Lung microvascular endothelial cell (primary cell): ENCODE measurements around the gene MNX1. TPM values are rescaled to one million over a fixed set of nuclear protein-coding genes. Genes with fewer than 3 reads are reported as not detected.

Source experiments
- DNase-seq, 2 donors: peaks; one replicate each; pipeline versions ENCODE4 v3.0.0 to v3.0.0-alpha.2; 2010; ENCODE audit warnings: low read depth in 2 of 2
- total RNA-seq: library from RNA; depleted of rRNA; stranded (reverse); fragments of >200 nt; gene quantifications from 2 replicates; pipeline ENCODE4 v1.2.1, GENCODE V29; 2014

The MNX1 gene
- total RNA-seq, 1 donor from 2014 or later, result not detected

- DNase-seq, result no peak
These were observed 23.3 kb upstream of the MNX1 start for GRCh38 chr7:157033483-157034473.

GRCh38 chr7:157032644-157033482, 22.4 kb upstream of the MNX1 start:
- no peak for DNase-seq

- DNase-seq, result no peak
These were observed 21.7 kb upstream of the MNX1 start for GRCh38 chr7:157032128-157032527.

DNA sequence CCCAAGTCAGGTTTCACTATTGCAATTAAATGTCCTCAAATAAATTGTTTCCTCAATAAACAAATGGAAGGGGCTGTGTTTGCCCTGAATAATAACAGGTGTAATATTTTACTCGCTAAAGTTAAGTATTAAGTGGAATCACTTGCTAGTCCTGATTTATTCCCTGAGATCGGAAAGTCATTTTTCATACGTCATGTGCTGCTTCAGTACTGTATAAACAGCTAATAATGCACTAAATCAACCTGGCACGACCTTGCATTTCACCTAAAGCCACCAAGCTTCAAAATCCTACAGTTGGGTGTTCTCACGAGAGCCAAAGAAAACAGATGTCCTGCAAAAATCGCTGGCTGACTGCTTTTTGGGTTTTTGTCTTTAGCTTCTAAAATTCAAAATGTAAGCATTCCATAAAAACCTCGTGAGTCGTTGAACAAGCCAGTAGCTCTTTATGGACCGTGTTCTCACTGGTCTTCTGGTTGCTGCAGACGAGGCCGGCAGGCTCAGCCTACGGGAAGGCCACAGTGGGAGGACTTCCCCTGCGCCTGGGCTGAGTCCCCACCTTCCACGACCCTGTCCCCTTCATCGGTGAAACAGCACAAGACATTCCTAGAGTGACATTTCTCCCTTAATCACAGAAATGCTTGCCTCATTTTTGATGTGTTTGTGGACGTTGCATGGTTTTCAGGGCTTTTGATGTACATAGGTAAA, 17.9 kb upstream of the MNX1 start:
- no peak for DNase-seq

DNA sequence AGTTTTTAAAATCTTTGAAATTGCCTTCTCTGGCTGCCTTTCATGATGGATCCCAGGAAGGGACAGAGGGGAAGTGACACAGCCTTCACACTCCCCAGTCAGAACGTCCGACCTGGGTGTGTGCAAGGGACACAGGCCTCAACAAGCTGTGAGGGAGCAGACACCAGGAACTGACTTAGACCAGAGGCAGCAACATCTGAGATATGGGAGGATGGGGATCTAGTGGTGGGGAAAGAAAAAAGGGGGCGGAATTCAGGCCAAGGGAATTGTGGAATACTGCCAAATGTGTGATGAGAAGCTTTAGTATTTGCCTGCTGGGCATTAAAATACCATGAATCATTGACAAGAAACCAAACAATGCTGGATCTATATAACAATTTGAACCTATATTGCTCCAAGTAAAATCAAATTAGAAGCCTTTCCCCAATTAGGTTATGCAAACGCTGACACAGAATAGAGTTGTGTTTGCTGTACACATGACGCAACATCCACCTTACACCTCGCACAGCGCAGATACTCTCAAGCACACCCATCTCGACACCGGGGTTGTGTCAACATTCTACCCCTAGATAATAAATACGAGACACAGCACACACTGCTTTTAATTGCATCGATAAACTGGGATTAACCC, 17.2 kb upstream of the MNX1 start:
- no peak for DNase-seq

- DNase-seq, result no peak
These were observed 14.3 kb upstream of the MNX1 start for GRCh38 chr7:157024716-157025115.

- no peak for DNase-seq
These were observed 13.1 kb upstream of the MNX1 start for GRCh38 chr7:157023589-157023905.

- DNase-seq, result no peak
These were observed 12.5 kb upstream of the MNX1 start for GRCh38 chr7:157022681-157023588.

DNA sequence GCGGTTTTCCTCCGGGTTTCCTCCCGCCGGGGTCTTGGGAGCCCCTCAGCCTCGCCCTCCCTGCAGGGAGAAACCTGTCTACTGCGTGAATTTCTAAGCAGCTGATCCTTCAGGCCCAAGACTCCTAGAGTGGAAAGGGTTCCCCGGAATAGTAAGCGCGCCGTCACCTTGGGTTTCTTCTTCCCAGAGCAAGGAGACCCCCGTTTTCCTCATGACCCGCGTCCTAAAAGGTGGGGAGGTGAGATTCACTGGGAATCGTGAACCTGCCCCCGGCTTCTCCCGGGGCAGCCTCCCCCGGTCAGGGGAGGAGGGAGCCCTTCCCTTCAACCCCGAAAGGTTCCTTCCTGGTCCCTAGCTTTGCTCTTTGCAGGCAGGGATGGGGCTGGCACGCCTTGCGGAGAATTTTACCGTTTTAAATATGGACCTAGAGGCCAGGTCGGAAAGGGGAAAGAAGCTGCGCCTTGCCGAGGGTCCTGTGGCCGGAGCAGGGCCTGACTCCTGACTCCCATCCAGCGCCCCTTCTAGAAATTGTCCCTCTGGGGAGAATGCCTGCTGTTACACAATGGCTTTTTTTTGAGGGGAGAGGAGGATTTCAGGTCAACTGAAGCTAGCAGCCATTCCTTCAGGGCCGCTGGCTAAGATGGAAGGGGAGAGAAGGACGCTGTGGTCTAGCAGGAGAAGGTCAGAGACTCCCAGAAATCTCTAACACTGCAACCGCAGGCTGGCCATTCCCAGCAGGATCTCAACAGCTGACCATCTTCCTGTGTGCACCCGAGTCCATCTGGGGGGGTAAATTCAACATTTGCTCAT, 11.6 kb upstream of the MNX1 start:
- no peak for DNase-seq

DNA sequence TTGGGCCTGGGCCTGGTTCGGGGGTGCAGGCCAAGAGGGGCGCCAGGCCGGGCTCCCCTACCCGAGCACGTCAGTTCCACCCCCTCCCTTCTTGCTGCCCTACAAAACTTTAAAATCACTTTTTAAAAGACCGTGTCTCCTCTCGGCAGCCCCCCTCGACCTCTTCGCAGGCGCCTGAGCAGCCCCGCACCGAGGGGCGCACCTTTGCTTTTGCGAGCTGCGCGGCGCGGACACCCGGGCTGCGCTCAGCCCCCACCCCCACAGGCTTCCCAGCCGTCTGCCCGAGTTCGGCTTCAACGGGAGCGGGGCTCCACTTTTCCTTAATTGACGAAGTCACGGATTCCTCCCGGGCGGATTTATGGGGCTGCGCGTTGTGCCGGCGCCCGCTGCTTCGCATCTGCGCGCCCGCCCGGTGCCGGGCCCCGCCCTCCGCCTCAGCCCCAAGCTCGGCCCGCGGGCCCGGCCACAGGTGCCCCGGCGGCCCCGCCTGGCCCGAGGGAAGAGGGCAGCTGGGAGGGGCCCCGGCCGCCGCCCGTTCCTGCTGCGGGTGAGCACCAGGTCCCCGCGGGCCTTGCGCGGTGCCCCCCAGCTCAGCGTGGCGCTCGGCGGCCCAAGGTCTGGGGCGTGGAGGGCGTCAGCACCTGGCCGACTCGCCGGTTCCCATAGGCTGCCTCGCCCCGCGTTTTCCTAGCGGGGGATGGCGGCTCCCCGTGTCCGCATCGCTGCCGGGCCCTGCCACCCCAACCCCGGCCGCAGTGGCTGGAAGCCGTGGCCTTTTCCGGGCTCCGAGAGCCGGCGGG, 10.8 kb upstream of the MNX1 start:
- no peak for DNase-seq

DNA sequence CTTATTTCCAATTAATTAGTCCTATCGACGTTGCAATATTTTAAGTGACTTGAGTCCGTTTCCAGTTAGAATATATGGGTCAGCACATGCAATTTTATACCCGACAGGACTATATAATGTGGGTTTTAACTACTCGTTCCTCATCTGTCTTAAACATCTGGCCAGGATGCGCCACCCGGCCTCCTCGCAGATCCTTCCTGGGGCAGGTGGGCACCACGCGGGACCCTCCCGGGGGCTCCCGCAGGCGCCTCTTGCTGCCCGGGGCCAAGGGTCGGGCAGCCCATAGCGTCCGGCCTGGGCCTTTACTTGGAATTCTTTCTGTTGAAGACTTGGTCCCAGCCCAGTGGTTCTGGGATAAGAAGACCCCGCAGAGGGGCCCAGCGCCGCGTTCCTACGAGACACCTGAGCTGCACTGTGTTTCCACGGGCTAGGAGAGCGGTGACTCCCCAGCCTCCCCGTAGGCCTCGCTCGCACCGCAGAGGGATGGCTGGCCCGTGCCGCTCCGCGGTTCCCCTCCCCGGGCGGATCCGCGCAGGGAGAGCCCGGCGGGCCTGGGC, 10.1 kb upstream of the MNX1 start:
- DNase-seq, result no peak

- no peak for DNase-seq
These were observed 9.4 kb upstream of the MNX1 start for GRCh38 chr7:157019718-157020451.

DNA sequence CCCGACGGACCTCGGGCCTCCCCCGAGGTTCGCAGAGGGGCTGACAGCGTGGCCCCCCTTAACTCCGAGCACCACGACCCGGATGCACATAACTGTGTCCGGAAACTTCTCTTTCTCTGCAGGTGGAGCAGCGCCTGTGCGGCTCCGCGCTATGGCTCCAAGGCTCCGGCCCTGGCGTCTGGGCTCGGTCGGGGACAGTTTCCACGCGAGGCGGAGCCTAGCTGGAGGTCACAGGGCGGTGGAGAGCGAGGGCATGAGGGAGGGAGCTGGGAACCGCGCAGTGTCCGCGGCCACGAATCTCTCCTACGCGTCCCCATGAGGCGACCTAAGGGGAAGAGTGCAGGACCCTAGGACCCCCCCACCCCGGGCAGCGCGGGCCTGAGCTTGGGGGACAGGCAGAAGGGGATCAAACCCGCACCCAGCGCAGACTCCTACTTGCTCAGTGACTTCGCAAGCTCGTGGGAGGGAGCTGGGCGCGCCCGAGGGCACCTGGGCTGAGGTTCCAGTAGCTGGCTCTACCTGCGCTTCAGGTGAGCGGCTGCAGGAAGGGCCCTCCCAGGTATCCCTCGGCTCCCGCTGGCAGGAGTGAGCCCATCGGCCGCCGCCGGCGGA, 8.6 kb upstream of the MNX1 start:
- no peak for DNase-seq

DNA sequence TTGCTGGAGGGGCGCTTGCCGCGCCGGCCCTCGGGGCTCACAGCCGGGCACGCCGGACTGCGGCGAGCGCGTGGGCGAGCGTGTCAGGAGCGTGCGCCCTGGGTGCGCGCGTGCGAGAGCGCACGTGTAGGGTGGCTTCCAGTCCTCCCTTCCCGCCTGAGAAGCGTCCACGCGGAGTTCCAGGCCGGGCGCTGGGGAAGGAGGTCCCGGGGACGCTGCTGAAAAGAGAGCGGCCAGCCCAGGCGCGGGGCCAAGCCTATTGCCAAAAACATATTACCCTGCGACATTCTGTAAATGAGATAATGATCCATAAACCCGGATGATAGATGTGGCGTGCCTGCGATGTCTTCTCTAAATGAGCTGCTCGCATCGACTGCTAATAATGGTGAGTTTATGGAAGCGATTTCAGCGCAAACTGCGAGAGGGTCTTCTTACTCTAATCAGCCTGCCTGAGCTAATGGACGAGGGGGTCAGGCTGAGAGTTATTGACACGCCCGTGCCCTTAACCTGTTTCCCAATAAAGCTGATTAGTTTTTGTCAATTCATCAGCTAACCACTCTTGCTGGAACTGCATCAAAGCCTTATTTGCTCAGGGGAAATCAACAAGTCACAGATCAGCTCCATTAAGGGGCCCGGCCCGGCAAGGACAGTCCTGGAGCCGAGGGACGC, 8.0 kb upstream of the MNX1 start:
- no peak for DNase-seq

DNA sequence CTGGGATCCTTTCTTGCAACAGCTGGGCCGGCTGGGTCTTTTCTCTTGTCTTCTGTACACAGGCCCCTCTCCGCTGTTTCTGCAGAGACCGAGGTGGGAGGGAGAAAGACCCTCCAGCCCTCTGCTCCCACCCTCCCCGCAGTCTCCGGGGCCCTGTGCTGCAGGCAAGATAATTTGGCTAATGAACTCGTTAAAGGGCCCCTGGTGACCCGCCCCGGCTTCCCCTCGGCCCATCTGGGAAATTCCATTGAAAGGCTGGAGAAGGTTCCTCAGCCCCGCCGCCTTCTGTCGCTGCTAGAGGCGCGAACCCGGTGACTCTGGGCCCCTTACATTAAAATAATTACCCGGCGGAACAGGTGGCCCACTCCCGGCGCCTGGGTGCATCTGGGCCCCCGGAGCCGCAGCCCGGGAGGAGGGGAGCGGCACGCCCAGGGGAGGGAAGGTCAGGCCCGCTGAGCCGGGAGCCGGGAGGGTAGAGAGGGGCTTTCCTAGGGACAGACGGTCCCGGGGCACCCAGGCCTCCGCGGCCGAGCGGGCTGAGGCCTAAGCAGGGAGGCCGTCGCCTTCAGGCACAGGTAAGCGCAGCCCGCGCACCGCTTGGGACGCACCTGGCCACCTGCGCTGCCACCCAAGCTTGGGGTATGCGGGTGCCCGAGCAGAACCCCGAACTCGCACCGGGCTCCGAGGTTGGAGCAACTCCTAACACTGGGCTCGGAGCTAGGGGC, 7.3 kb upstream of the MNX1 start:
- DNase-seq, result no peak

- no peak for DNase-seq
These were observed 6.7 kb upstream of the MNX1 start for GRCh38 chr7:157017149-157017548.
